Thoracic aorta (tissue), 2 donors: ENCODE results near the gene RPRD1A. TPM values are rescaled to one million over a fixed set of nuclear protein-coding genes. Genes with fewer than 3 reads are reported as not detected.

Source experiments
- ATAC-seq: fragments of 150-250 bp; one replicate; pipeline ENCODE4 v1.8.0; 2017; ENCODE audit warnings: low read depth; ENCODE audit not compliant: insufficient number of reproducible peaks, low FRiP score
- DNase-seq: peaks from one replicate; pipeline ENCODE4 v3.0.0-alpha.2; 2020; ENCODE audit warnings: low spot score
- H3K27ac ChIP-seq, 2 donors: fragments of 200-600 bp; sonication (generic); 1 replicate in 1 of 2; 2 replicates in 1 of 2; pipeline ENCODE4 v1.5.1; 2016; ENCODE audit warnings: mild to moderate bottlenecking in 2 of 2, moderate library complexity in 2 of 2
- H3K27me3 ChIP-seq: fragments of 200-600 bp; sonication (generic); replicated peaks from 2 replicates; pipeline ENCODE4 v1.6.0; 2016; ENCODE audit warnings: mild to moderate bottlenecking; ENCODE audit not compliant: insufficient read depth
- H3K36me3 ChIP-seq: fragments of 200-600 bp; sonication (generic); one replicate; pipeline ENCODE4 v1.5.1; 2016
- H3K4me1 ChIP-seq, 2 donors: fragments of 200-600 bp; sonication (generic); 1 replicate in 1 of 2; 2 replicates in 1 of 2; pipeline versions ENCODE4 v1.5.1 to v1.6.0; 2016; ENCODE audit warnings: low read depth in 2 of 2, mild to moderate bottlenecking in 1 of 2; ENCODE audit not compliant: control insufficient read depth in 1 of 2
- H3K4me3 ChIP-seq: fragments of 200-600 bp; sonication (generic); 2 replicates; pipeline ENCODE4 v1.5.1; 2016; ENCODE audit warnings: mild to moderate bottlenecking
- H3K9me3 ChIP-seq: fragments of 200-600 bp; sonication (generic); 2 replicates; pipeline ENCODE4 v1.5.1; 2016
- total RNA-seq, 2 donors: library from RNA; depleted of rRNA; stranded (reverse); fragments of >200 nt; gene quantifications; one replicate each; pipeline versions ENCODE4 v1.1.0 to v1.2.3, GENCODE V29; 2016
- TF ChIP-seq, protein P1 (sequence below): fragments of 200-600 bp; sonication (generic); IDR thresholded peaks from one replicate; pipeline ENCODE4 v1.5.1; 2019; ENCODE audit warnings: antibody characterized with exemption

The RPRD1A gene
- total RNA-seq, 2 donors from 2014 or later, result 49.8 to 64.9 TPM

DNA sequence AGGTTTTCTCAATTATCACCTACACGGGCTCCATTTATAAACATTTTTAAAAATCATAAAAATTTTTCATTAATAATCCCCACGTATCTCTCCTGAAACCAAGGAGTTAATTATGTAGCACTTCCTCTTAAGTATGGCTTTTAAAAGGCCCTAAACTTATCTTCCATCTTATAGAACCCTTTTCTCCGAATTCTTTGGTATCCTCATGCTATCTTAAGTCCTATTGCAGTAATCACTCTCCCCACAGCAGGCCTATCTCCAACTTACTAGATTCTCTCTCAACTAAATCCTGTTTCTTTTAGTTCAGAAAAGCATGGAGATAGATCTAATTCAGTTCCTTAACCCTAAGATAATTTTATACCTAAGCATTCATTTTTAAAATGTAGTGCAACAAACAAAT is 26.2 kb downstream of the RPRD1A start:
- Histone ChIP-seq H3K36me3 (no peaks in the 10 kb centered on the region), H3K27me3 (no peaks in the 10 kb centered on the region), H3K9me3 (no peaks in the 10 kb centered on the region), H3K4me3 (no peak overlapping the region), H3K4me1 (peaks cover 0 to under 1% of the 10 kb centered on the region in 2 donors), H3K27ac (no peak overlapping the region)
- DNase-seq (no peak), ATAC-seq (no peak)
- TF ChIP-seq, protein P1, sequence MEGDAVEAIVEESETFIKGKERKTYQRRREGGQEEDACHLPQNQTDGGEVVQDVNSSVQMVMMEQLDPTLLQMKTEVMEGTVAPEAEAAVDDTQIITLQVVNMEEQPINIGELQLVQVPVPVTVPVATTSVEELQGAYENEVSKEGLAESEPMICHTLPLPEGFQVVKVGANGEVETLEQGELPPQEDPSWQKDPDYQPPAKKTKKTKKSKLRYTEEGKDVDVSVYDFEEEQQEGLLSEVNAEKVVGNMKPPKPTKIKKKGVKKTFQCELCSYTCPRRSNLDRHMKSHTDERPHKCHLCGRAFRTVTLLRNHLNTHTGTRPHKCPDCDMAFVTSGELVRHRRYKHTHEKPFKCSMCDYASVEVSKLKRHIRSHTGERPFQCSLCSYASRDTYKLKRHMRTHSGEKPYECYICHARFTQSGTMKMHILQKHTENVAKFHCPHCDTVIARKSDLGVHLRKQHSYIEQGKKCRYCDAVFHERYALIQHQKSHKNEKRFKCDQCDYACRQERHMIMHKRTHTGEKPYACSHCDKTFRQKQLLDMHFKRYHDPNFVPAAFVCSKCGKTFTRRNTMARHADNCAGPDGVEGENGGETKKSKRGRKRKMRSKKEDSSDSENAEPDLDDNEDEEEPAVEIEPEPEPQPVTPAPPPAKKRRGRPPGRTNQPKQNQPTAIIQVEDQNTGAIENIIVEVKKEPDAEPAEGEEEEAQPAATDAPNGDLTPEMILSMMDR, result no peak

DNA sequence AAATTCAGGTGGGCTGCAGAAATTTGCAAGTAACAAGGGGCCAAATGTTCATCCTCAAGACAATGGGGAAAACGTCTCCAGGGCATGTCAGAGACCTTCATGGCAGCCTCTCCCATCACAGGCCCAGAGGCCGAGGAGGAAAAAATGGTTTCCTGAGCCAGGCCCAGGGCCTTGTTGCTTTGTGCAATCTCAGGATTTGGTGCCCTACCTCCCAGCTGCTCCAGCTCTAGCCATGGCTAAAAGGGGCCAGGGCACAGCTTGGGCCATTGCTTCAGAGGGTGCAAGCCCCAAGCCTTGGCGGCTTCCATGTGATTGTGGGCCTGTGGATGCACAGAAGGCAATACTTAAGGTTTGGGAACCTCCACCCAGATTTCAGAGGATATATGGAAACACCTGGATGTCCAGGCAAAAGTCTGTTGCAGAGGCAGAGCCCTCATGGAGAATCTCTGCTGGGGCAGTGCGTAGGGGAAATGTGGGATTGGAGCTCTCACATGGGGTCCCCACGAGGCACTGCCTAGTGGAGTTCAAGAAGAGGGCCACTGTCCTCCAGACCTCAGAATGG is 29.2 kb downstream of the RPRD1A start:
- Histone ChIP-seq H3K27ac (no peak overlapping the region), H3K36me3 (no peaks in the 10 kb centered on the region), H3K27me3 (no peaks in the 10 kb centered on the region), H3K9me3 (no peaks in the 10 kb centered on the region), H3K4me1 (peaks cover 9 to 28% of the 10 kb centered on the region in 2 donors), H3K4me3 (no peak overlapping the region)
- no peak for ATAC-seq
- TF ChIP-seq, protein P1, result no peak
- no peak for DNase-seq

DNA sequence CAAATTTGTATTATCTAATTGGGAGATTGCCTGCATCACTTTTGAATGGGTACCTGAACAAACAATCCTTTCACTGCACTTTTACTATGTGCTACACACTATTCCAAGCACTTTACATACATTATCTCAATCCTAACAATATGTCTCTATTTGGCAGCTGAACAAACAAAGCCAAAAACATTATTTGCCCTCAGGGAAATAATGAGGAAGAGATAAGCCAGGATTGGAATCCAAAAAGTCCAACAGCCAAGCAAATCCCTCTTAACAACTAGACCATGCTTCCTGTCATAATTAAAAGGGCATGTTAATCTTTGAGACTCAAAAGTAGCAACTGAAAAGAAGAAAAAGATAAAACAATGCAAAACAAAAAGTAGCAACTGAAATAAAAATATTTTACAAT is 32.1 kb downstream of the RPRD1A start:
- H3K4me1 ChIP-seq, result peaks cover 9 to 28% of the 10 kb centered on the region in 2 donors
- TF ChIP-seq, protein P1, result no peak
- DNase-seq, result no peak

DNA sequence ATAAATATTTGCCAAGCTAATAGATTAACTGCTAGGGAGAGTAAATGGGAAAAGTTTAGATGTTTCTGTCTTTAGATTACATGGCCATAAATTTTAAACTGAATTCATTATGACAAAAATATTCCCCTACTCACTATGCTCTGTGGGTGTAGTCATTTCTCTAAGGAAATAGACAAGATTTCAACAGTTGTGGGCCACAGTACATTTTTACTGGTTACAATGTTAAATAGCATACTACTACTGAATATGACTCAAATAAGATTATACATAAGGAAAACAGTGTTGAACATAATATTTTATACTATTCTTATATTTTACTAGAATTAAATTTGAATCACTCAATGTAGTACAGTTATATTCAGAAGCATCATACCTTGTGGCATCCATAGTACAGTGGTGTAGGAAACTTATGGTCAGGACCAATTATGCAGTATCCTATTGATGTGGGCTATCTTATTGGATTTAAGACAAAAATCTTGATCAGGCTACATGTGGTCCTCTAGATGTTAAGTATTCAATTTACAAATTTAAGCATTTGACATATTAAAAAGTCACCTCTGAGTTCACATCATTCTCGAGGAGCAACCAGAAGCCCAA is 33.0 kb downstream of the RPRD1A start:
- peaks cover 9 to 28% of the 10 kb centered on the region in 2 donors for H3K4me1 ChIP-seq
- TF ChIP-seq, protein P1, result no peak
- no peaks in the 10 kb centered on the region for H3K27me3 ChIP-seq
- no peaks in the 10 kb centered on the region for H3K9me3 ChIP-seq
- DNase-seq (no peak), ATAC-seq (no peak)
- no peak overlapping the region for H3K27ac ChIP-seq
- no peaks in the 10 kb centered on the region for H3K36me3 ChIP-seq
- H3K4me3 ChIP-seq, result no peak overlapping the region

More for the DNA sequence above, 32.1 kb downstream of the RPRD1A start:
- Histone ChIP-seq H3K4me3 (no peak overlapping the region), H3K9me3 (no peaks in the 10 kb centered on the region), H3K27me3 (no peaks in the 10 kb centered on the region), H3K36me3 (no peaks in the 10 kb centered on the region), H3K27ac (no peak overlapping the region)
- no peak for ATAC-seq

DNA sequence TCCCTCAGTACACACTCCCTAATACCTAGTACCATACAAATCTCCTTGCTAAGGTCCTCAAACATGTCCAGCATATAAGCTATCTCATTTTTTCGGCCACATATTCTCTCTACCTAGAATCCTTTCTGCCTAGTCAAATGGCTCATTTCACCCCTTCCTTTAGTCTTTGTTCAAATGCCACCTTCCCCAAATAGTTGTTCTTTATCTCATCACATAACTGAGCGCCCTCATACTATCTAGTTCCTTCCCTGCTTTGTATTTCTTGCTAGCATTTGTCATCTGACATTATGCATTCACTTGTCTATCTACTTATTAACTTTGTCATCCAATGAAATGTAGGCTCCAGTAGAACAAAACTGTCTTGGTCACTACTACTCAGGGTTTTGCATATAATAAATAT is 35.5 kb downstream of the RPRD1A start:
- no peaks in the 10 kb centered on the region for H3K36me3 ChIP-seq
- H3K4me1 ChIP-seq, result peaks cover 9 to 28% of the 10 kb centered on the region in 2 donors
- TF ChIP-seq, protein P1, result no peak
- H3K27ac ChIP-seq, result no peak overlapping the region
- H3K4me3 ChIP-seq, result no peak overlapping the region
- no peak for DNase-seq
- no peak for ATAC-seq
- no peaks in the 10 kb centered on the region for H3K27me3 ChIP-seq
- no peaks in the 10 kb centered on the region for H3K9me3 ChIP-seq
